Sciatic nerve (tissue), 2 donors: Measurements from ENCODE around the gene SELE. TPM values are rescaled to one million over a fixed set of nuclear protein-coding genes. Genes with fewer than 3 reads are reported as not detected.
A peak's percentile ranks its signal among the peaks of the same experiment; 100 is the strongest.
"Not testable (repeated sequence)": the region's sequence is repeated elsewhere in the genome, so short reads cannot be mapped to it uniquely, and the experiment has no call there.

ENCODE experiments used
- ATAC-seq: fragments of 200-7000 bp; cut with Tn5 transposase; one replicate; pipeline ENCODE4 v1.9.1; 2020; ENCODE audit warnings: mild to moderate bottlenecking, moderate library complexity
- DNase-seq: peaks from one replicate; pipeline ENCODE4 v3.0.0-alpha.2; 2020; ENCODE audit warnings: low spot score
- intact Hi-C: fragments of 100-400 bp; cut with DNase I; formaldehyde crosslinking; loops from one replicate; pipeline ENCODE4 v1.14.2; 2022
- total RNA-seq: library from RNA; stranded (reverse); fragmentation: NEBNext Ultra II Directional; extraction: Animal tissue kit (Norgen Biotek cat#: 25700); gene quantifications from one replicate; pipeline ENCODE4 v1.2.1, GENCODE V29; 2021
- donor health status: DM: no; HTN: no; CAD: no.
- donor health status: DM: no; HTN: no; CAD: no.

The SELE gene
- total RNA-seq, 1 donor from 2014 or later = 20.1 TPM

DNA sequence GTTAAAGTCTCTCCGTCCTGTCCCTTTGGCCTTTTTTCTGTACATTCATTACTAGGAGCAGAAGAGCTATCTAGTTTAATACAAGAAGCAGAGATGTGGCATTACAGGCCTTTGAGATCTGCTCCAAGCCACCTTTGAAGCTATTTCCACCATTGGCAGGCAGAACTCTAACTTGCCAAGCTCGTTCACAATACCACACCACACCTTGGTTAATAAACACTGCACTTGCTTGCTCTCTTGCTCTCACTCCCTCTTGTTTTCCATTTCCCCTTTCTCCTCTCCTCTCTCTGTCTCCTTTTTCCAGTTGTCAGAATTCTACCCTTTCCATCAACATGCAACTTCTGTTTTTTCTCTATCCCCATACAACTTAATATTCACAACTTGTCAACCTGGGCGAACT lies 7.0 kb downstream of the SELE start:
- ATAC-seq = no peak
- DNase-seq = no peak
- intact Hi-C loops = no loop called here

DNA sequence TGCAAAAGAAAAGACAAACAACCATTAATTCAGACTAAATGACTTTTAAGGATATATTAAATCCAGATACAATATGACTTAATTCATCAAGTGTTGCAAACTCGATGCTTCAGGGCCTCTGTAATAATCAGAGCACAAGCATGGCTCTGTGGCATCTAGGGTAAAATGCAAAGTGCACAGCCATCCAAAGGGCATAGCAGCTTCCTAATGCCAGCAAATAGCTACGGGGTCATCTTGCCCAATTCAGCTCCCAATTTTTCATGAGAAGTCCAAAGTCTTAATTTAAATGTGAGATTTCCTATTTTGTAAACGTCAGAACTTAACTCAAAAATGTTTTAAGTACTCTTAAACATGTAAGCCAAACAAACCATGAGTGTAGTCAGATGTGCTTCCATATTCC lies 7.9 kb downstream of the SELE start:
- DNase-seq = no peak
- intact Hi-C loops = no loop called here
- no peak for ATAC-seq

- peak; percentile 89 for ATAC-seq
- DNase-seq = no peak
- intact Hi-C loops = no loop called here
Observed at GRCh38 chr1:169724168-169724567, 9.7 kb downstream of the SELE start.

- ATAC-seq (no peak), DNase-seq (no peak)
- intact Hi-C loops = no loop called here
Observed at GRCh38 chr1:169723763-169724162, 10.1 kb downstream of the SELE start.

DNA sequence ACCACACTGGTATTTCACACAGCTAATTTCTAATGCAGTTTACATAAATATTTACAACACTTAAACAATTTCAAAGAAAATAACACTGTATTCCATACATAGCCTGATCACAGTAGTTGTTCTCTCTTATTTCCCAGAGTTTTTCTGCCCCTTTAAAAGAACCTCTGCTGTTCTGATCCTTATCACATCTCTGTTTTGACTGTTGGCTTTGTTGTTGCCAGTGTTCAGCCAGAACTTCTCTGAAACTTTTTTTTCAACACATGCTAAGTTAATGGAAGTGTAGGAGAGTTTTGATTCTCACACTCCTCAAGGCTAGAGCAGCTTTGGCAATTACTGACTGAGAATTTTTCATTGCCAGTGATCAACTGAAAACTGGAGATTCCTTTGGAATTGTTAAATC lies 11.1 kb downstream of the SELE start:
- intact Hi-C loops = no loop called here
- DNase-seq (no peak), ATAC-seq (no peak)

GRCh38 chr1:169715100-169715499 lies 18.8 kb downstream of the SELE start:
- ATAC-seq, intact Hi-C loops, DNase-seq: not testable (repeated sequence)

DNA sequence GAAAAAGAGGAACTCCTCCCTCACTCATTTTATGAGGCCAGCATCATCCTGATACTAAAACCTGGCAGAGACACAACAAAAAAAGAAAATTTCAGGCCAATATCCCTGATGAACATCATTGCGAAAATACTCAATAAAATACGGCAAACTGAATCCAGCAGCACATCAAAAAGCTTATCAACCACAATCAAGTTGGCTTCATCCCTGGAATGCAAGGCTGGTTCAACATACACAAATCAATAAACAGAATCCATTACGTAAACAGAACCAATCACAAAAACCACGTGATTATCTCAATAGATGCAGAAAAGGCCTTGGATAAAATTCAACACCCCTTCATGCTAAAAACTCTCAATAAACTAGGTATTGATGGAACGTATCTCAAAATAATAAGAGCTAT lies 20.8 kb downstream of the SELE start:
- DNase-seq, intact Hi-C loops, ATAC-seq: not testable (repeated sequence)

DNA sequence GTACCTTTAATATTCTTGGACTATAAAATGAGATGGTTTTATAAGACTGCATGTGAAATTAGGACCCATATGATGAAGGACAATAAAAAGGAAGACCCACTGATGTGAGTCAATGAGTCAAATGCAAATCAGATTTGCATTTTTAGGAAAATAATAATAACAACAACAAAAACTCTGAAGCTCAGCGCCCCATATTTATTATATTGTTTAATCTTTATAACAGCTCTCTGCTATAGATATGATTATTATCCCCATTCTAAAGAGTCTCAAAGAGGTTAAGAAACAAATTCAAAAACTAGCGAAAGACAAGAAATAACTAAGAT lies 21.6 kb downstream of the SELE start:
- DNase-seq (no peak), ATAC-seq (no peak)
- intact Hi-C loops = no loop called here

DNA sequence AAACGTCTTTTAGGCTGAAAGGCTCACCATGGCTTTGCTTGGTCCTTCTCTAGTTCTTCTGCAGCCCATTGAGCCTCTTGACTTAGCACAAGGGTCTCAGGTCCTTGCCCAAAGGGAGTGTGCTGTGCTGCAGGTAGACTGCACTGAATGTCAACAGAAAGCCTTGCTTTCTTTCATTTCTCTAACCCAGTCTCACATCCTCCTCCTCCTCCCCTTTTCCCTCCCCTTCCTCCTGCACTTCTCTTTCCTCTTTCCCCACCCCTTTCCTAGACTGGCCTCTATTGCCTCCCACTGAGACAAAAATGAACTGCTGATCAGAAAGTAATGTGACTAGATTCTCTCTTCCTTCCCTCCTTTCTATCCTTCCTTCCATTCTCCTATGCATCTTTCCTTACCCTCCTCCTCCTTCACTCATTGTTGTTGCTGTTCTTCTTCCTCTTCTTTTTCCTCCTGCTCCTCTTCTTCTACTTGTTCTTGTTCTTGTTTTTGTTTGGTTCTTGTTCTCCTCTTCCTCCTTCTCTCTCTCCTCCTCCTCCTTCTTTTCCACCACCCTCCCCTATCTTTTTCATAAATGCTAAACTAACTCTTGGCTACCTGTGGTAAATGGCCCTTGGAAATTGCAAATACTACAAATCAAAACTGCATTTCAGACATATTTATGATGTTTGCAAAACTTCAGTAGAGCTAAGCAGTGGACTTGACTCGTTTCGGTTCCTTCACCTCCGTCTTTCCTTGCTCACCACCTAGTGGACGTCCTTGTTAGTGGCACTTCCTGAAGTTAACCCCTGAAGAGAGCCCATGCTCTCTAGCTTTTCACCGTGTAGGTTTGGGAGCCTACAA lies 22.2 kb downstream of the SELE start, which contains the start of gene SELL:
TSS of gene SELL (minus strand) at position 152 of the 840 bp plus-strand sequence. CDS start at position 30, 122 bp downstream.
- DNase-seq (peak; percentile 75), ATAC-seq (peak; percentile 95)
- intact Hi-C loops = no loop called here

DNA sequence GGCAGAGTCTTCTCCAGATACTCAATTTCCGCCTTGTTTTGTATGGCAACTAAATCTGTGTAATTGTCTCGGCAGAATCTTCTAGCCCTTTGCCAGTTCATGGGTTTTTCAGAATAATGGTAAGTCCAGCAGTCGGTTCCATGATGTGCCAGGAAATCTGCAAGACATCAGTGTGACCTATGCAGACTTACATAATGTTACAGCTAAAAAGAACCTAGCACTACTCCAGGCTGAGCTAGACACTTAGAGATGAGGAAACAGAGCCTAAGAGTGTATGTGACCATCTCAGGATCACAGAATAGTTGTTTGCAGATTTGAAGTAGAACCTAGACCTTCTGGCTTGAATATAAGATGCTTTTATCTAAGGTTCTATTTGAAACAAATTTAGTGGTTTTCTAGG lies 25.2 kb downstream of the SELE start:
- intact Hi-C loops = loop anchor here (10.0 kb wide), 1 partner anchor 94 kb away; no protein-coding TSS in a partner anchor
- DNase-seq = no peak
- ATAC-seq = no peak

DNA sequence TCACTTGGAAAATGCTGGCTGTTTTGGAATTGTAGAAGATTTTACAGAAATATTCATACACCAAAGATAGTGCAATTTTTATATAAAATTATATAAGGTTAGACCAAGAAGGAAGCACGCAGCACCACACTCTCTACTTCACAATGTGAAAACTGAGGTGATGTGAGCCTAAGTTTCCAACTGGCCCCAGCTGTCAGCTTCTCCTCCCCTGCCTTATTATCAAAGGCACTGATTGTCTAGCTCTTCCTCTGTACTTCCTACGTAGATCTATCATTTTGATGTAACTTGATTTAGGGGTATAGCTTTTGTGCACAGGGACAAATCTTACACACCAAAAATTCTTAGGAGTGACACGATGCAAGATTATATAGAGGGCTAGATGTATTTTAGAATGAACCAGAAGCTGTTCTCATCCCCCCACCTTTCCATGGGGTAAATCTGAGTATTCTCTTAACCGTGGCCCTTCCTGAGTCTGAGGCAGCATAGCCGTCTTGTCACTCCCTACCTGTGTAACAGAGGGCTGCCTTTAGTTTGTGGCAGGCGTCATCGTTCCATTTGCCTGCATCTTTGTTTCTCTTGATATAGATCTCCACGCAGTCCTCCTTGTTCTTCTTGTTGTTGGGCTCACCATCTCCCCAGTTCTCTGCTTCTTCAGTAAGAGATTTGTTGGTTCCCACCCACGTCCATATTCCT lies 25.8 kb downstream of the SELE start:
- ATAC-seq = no peak
- no peak for DNase-seq
- intact Hi-C loops = loop anchor here (10.0 kb wide), 1 partner anchor 93 kb away; no protein-coding TSS in a partner anchor

DNA sequence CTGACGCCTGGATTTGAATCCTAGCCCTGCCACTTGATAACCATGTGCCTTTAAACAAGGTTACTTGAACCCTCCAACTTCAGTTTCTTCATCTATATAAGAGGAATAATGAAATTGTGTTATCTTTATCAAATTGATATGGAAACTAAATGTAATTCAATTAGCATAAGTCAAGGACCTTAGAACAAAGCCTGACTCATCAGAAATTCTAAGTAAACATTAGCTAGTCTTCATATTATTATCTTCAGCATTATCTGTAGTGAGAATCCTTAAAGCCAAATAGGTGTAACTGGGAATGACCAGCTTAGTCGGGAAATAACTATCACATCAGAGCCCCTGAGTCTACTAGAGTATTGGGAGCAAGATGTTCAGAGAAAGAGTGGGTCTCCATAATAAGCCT lies 29.1 kb downstream of the SELE start:
- intact Hi-C loops = loop anchor here (10.0 kb wide), 1 partner anchor 90 kb away; no protein-coding TSS in a partner anchor
- ATAC-seq (no peak), DNase-seq (no peak)

DNA sequence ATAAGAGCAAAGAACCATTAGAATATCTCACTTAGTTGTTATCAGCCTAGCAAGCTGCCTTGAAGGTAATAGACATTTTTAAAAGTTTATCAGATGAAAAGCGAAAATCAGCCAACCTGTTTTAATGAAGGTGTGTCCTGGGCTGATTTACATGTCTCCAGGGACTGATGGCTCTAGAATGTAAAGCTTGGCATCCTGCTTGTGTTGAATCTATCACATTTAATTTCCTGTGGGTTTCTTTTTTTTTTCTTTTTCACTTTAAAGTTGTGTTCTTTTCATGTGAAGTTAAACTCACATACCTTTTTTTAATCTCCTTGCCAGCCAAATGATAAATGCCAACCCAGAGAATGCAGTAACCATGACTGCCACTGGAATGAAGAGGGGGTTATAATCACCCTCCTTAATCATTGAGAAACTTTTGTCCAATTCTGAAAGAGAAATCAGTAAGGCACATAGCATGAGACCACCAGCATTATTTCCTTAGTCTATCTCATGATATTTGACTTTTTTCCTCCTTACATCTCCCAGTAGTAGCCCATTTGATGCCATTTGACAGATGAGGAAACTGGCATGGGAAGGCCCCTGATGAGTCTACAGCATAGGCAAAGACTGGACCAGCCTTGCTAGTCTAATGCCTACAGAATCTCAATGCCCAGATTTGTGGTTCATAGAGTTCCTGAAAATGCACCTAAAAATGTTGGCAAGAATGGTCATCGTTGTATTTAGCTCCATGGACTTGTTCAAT lies 32.4 kb downstream of the SELE start:
- DNase-seq = no peak
- intact Hi-C loops = loop anchor here (10.0 kb wide), 1 partner anchor 87 kb away; no protein-coding TSS in a partner anchor
- no peak for ATAC-seq

GRCh38 chr1:169699707-169700106 lies 34.2 kb downstream of the SELE start:
- intact Hi-C loops = loop anchor here (10.0 kb wide), 1 partner anchor 85 kb away; no protein-coding TSS in a partner anchor
- DNase-seq (no peak), ATAC-seq (no peak)

DNA sequence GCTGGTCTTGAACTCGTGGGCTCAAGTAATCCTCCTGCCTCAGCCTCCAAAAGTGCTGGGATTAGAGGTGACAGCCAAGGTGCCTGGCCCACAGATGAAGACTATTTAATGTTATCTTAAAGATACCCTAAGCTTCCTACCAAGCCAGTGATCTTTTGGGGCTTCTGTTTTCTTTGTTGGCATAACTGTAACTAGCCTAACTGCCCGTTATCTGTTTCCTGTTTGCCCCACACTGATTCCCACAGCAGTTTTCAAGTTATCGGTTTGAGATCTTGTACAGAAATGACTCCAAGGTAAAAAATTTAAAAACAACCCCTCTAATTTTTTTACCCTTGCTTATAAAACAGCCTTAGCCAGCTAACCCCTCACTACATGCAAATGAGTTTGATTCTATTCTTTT lies 34.9 kb downstream of the SELE start:
- intact Hi-C loops = no loop called here
- ATAC-seq = no peak
- no peak for DNase-seq

GRCh38 chr1:169697755-169698154 lies 36.1 kb downstream of the SELE start:
- ATAC-seq = no peak
- DNase-seq = no peak
- intact Hi-C loops = no loop called here

DNA sequence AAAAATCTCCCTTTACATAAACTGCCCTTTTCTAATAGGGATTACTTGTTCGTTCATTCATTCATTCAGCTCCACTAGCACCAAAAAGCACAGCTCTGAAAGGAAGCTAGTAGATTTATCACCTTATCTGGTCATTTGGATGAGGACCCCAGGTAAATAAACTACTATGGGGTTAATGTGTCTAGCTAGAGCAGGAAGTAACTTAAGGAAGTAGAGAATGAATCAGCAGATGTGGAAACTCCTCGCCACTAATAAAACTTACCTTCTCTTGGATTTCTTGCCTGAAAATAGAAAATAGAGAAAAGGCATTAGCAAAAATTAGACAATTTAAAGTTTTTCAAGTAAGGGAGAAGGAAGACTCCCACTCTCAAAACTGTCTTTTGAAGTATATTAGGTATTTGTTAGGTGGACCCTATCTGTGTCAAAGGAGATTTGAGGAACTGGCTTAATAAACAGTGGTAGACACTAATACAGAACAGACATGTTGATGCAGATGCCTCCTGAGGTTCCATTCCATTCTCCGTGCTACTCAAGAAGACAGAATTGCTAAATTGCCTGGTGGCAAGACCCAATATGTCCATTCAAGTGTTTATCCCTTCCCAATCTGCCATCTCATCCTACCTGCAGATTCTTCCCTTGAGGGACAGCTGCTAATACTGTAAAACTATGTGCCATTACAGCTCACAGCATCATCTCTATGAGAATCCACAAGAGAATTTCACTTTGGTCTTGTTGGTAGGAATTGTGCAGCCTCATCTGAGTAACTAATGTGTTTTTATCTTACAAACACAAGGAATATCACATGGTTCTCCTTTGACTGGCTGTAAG lies 37.4 kb downstream of the SELE start:
- ATAC-seq (no peak), DNase-seq (no peak)
- intact Hi-C loops = no loop called here

GRCh38 chr1:169694304-169695075 lies 39.4 kb downstream of the SELE start:
- intact Hi-C loops = no loop called here
- ATAC-seq (no peak), DNase-seq (no peak)
